PFSK-1 (cell line): ENCODE measurements around the gene ZNF362.

Experiments
- POLR2AphosphoS5 ChIP-seq: IDR thresholded peaks from 2 replicates; pipeline ENCODE4 v1.6.1; 2012; ENCODE audit warnings: low read depth, mild to moderate bottlenecking, control low read depth, low read length, moderate library complexity
- SIN3A ChIP-seq: IDR thresholded peaks from 2 replicates; pipeline ENCODE4 v1.6.1; 2012; ENCODE audit warnings: mild to moderate bottlenecking, low read length, moderate library complexity, borderline replicate concordance; ENCODE audit not compliant: insufficient read depth
- TAF1 ChIP-seq: IDR thresholded peaks from 2 replicates; pipeline ENCODE4 v1.6.1; 2012; ENCODE audit warnings: low read length, control low read depth, borderline replicate concordance; ENCODE audit not compliant: insufficient read depth
- TF ChIP-seq, protein P1 (sequence below), 2 experiments: IDR thresholded peaks; 2 replicates each; pipeline versions ENCODE4 v1.6.1 to v1.8.0; 2011 to 2012; ENCODE audit warnings: low read depth in 2 of 2, low read length in 2 of 2, control low read depth in 1 of 2, inconsistent platforms in 1 of 2, mild to moderate bottlenecking in 1 of 2, moderate library complexity in 1 of 2; ENCODE audit not compliant: insufficient read depth in 1 of 2

GRCh38 chr1:33331444-33332356 lies 75.4 kb downstream of the ZNF362 start:
- TF ChIP-seq, protein P1, sequence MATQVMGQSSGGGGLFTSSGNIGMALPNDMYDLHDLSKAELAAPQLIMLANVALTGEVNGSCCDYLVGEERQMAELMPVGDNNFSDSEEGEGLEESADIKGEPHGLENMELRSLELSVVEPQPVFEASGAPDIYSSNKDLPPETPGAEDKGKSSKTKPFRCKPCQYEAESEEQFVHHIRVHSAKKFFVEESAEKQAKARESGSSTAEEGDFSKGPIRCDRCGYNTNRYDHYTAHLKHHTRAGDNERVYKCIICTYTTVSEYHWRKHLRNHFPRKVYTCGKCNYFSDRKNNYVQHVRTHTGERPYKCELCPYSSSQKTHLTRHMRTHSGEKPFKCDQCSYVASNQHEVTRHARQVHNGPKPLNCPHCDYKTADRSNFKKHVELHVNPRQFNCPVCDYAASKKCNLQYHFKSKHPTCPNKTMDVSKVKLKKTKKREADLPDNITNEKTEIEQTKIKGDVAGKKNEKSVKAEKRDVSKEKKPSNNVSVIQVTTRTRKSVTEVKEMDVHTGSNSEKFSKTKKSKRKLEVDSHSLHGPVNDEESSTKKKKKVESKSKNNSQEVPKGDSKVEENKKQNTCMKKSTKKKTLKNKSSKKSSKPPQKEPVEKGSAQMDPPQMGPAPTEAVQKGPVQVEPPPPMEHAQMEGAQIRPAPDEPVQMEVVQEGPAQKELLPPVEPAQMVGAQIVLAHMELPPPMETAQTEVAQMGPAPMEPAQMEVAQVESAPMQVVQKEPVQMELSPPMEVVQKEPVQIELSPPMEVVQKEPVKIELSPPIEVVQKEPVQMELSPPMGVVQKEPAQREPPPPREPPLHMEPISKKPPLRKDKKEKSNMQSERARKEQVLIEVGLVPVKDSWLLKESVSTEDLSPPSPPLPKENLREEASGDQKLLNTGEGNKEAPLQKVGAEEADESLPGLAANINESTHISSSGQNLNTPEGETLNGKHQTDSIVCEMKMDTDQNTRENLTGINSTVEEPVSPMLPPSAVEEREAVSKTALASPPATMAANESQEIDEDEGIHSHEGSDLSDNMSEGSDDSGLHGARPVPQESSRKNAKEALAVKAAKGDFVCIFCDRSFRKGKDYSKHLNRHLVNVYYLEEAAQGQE (IDR thresholded peaks at IDR 0.05; ENCODE audit: insufficient read depth in 1 of 2, low read depth in 2 of 2, low read length in 2 of 2) = no peak
- TF ChIP-seq SIN3A = no peak
- TF ChIP-seq TAF1 = no peak
- no peak for TF ChIP-seq POLR2AphosphoS5
